GM12878 (cell line): ENCODE results near the gene RPL31.

Experiments
- EZH2 ChIP-seq: IDR thresholded peaks from 2 replicates; pipeline ENCODE4 v1.6.1; 2012; ENCODE audit warnings: low read depth, mild to moderate bottlenecking, control low read depth, inconsistent platforms, low read length, borderline replicate concordance; ENCODE audit not compliant: control insufficient read depth
- POLR2A ChIP-seq: IDR thresholded peaks from 2 replicates; pipeline ENCODE4 v1.6.1; 2011; ENCODE audit warnings: low read depth, mild to moderate bottlenecking, low read length
- RB1 ChIP-seq: fragments of 450-650 bp; formaldehyde crosslinking; IDR thresholded peaks from 2 replicates; pipeline ENCODE4 v1.6.1; 2017; ENCODE audit warnings: mild to moderate bottlenecking, borderline replicate concordance
- SRF ChIP-seq, 2 experiments: IDR thresholded peaks; 2 replicates each; pipeline ENCODE4 v1.6.1; 2011; ENCODE audit warnings: low read depth in 2 of 2, low read length in 2 of 2, mild to moderate bottlenecking in 1 of 2, moderate library complexity in 1 of 2
- SUPT20H ChIP-seq: IDR thresholded peaks from 2 replicates; pipeline ENCODE4 v1.6.1; 2011; ENCODE audit warnings: low read depth, mild to moderate bottlenecking, low read length, moderate library complexity, borderline replicate concordance; ENCODE audit not compliant: control insufficient read depth
- ZSCAN29 ChIP-seq: fragments of 450-650 bp; IDR thresholded peaks from 2 replicates; pipeline ENCODE4 v1.6.1; 2017; ENCODE audit warnings: mild to moderate bottlenecking, moderate library complexity
- TF ChIP-seq, protein P1 (sequence below): IDR thresholded peaks from 2 replicates; pipeline ENCODE4 v1.6.1; 2012; ENCODE audit warnings: low read depth, low read length, improper control_type of control experiment
- TF ChIP-seq, protein P2 (sequence below), 3 experiments: IDR thresholded peaks in 2 of 3; conservative IDR thresholded peaks in 1 of 3; 2 replicates each; pipeline ENCODE4 v1.5.1; 2011; ENCODE audit warnings: low read depth in 3 of 3, low read length in 3 of 3, mild to moderate bottlenecking in 3 of 3, control low read depth in 2 of 3, moderate library complexity in 2 of 3, inconsistent platforms in 1 of 3, mixed read lengths in 1 of 3; ENCODE audit not compliant: control insufficient read depth in 2 of 3, insufficient read depth in 1 of 3; ENCODE audit errors: extremely low read depth in 1 of 3
- TF ChIP-seq, protein P3 (sequence below): IDR thresholded peaks from 2 replicates; pipeline ENCODE4 v1.6.1; 2011; ENCODE audit warnings: low read depth, low read length, improper control_type of control experiment, borderline replicate concordance

DNA sequence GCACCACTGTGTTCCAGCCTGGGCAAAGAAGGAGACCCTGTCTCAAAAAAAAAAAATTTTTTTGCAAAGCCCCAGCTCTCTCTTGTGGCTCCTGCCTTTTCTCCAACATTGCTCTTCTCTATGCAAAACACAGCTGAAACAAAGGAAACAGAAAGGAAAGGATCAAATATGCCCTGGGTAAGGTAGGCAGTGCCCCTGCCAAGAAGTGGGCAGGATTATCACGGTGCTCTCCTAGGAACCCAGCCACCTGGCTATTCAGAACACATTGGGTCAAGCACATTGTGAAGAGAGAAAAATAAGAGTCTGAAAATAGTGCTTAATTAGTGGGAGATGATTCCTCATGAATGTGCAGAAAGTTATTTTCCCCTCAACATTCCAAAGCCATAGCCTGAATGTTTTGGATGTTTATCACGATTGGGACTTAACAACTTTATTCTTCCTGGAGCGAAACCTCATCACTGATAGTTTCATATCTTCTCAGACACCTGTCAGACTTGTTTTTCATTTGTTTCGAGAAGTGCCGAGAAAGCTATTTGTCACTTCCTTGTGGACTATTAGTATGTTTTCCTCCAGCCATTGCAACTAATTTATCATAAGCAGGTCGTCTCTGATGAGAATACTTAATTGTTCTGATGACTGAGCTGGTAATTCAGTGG, 42.7 kb upstream of the RPL31 start:
- TF ChIP-seq POLR2A (no peak), EZH2 (no peak), SUPT20H (no peak), SRF (IDR thresholded peaks at IDR 0.05; ENCODE audit: low read depth in 2 of 2, low read length in 2 of 2) (no peak), RB1 (no peak), ZSCAN29 (no peak)
- TF ChIP-seq, protein P1, sequence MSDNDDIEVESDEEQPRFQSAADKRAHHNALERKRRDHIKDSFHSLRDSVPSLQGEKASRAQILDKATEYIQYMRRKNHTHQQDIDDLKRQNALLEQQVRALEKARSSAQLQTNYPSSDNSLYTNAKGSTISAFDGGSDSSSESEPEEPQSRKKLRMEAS, result no peak
- TF ChIP-seq, protein P2, sequence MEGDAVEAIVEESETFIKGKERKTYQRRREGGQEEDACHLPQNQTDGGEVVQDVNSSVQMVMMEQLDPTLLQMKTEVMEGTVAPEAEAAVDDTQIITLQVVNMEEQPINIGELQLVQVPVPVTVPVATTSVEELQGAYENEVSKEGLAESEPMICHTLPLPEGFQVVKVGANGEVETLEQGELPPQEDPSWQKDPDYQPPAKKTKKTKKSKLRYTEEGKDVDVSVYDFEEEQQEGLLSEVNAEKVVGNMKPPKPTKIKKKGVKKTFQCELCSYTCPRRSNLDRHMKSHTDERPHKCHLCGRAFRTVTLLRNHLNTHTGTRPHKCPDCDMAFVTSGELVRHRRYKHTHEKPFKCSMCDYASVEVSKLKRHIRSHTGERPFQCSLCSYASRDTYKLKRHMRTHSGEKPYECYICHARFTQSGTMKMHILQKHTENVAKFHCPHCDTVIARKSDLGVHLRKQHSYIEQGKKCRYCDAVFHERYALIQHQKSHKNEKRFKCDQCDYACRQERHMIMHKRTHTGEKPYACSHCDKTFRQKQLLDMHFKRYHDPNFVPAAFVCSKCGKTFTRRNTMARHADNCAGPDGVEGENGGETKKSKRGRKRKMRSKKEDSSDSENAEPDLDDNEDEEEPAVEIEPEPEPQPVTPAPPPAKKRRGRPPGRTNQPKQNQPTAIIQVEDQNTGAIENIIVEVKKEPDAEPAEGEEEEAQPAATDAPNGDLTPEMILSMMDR (IDR thresholded peaks at IDR 0.05 in 2 of 3, conservative IDR thresholded peaks at IDR 0.05 in 1 of 3; ENCODE audit: control insufficient read depth in 2 of 3, extremely low read depth in 1 of 3, insufficient read depth in 1 of 3, low read depth in 3 of 3, low read length in 3 of 3), result no peak
- TF ChIP-seq, protein P3, sequence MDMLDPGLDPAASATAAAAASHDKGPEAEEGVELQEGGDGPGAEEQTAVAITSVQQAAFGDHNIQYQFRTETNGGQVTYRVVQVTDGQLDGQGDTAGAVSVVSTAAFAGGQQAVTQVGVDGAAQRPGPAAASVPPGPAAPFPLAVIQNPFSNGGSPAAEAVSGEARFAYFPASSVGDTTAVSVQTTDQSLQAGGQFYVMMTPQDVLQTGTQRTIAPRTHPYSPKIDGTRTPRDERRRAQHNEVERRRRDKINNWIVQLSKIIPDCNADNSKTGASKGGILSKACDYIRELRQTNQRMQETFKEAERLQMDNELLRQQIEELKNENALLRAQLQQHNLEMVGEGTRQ, result no peak
